Esophagus squamous epithelium (tissue), 5 donors: Measurements from ENCODE around the gene CYP26A1. TPM values are rescaled to one million over a fixed set of nuclear protein-coding genes. Genes with fewer than 3 reads are reported as not detected.

Experiments
- DNase-seq: peaks from one replicate; lab custom pipeline; 2025; lab: John Stamatoyannopoulos, UW
- H3K27ac ChIP-seq, 4 donors: fragments of 200-600 bp; sonication (generic); one replicate each; pipeline ENCODE4 v1.5.1; 2016 to 2019; ENCODE audit warnings: mild to moderate bottlenecking in 1 of 4
- H3K27me3 ChIP-seq, 4 donors: fragments of 200-600 bp; sonication (generic); 1 replicate in 3 of 4; 2 replicates in 1 of 4; pipeline versions ENCODE4 v1.5.1 to v1.6.0; 2017 to 2021; ENCODE audit warnings: antibody characterized with exemption in 1 of 4
- H3K36me3 ChIP-seq, 3 donors: fragments of 200-600 bp; sonication (generic); one replicate each; pipeline ENCODE4 v1.5.1; 2016 to 2019
- H3K4me1 ChIP-seq, 3 donors: fragments of 200-600 bp; sonication (generic); one replicate each; pipeline ENCODE4 v1.5.1; 2017 to 2019
- H3K4me3 ChIP-seq, 4 donors: fragments of 200-600 bp; sonication (generic); 1 replicate in 3 of 4; 2 replicates in 1 of 4; pipeline ENCODE4 v1.5.1; 2016 to 2019; ENCODE audit warnings: mild to moderate bottlenecking in 2 of 4, moderate library complexity in 1 of 4
- H3K9me3 ChIP-seq, 3 donors: fragments of 200-600 bp; sonication (generic); one replicate each; pipeline ENCODE4 v1.5.1; 2016 to 2019
- POLR2A ChIP-seq, 4 donors: fragments of 450-650 bp; IDR thresholded peaks; one replicate each; pipeline ENCODE4 v1.6.1; 2017; ENCODE audit warnings: antibody characterized with exemption in 4 of 4, mild to moderate bottlenecking in 4 of 4, moderate library complexity in 3 of 4
- WGBS, 2 donors: methylation state at CpG; one replicate each; pipeline ENCODE4 v1.1.5; 2018; 5-methylcytosine and 5-hydroxymethylcytosine counted together
- intact Hi-C: fragments of 100-400 bp; cut with DNase I; formaldehyde crosslinking; loops from one replicate; pipeline ENCODE4 v1.15.0; 2022
- total RNA-seq, 4 donors: library from RNA; depleted of rRNA; stranded (reverse); fragments of >200 nt; gene quantifications; one replicate each; pipeline ENCODE4 v1.1.0, GENCODE V29; 2016
- TF ChIP-seq, protein P1 (sequence below), 6 experiments: fragments of 450-650 bp in 4 of 6; fragments of 200-600 bp in 2 of 6; sonication (generic) in 2 of 6; IDR thresholded peaks; one replicate each; pipeline ENCODE4 v1.5.1; 2016 to 2019; ENCODE audit warnings: antibody characterized with exemption in 6 of 6, mild to moderate bottlenecking in 4 of 6, moderate library complexity in 4 of 6
- donor health status: DM: yes; HTN: yes; CAD: no.

The CYP26A1 gene
- total RNA-seq, 4 donors from 2014 or later: not detected

DNA sequence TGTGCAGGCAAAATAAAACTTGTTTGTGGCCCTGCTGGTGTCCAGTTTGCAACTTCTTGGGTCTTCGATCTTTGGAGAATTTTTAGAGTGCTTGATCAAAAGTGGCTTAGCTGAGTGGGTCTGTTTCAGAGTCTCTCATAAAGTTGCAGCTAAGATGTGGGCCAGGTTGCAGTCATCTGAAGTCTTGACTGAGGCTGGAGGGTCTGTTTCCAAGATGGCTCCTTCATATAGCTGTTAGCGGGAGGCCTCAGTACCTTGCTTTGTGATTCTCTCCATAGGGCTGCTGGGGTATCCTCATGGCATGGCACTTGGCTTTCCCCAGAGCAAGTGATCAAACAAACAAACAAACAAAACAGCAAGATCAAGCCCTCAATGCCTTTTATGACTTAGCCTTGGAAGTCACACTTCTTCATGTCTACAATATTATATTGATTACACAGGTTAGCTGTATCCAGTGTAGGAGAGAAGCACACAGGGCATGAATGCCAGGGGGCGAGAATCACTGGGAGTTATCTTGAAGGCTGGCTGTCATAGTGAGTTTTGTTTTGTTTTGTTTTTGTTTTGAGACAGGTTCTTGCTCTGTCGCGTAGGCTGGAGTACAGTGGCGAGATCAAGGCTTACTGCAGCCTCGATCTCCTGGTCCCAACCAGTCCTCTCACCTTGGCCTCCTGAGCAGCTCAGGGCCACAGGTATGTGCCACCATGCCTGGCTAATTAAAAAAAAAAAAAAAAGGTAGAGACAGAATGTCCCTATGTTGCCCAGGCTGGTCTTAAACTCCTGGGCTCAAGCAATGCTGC, 10.2 kb downstream of the CYP26A1 start:
- H3K4me1 ChIP-seq: peaks cover 0 to 9% (median 0%) of the 10 kb centered on the region in 3 donors
- 80 to 85% methylated on average over 5 to 7 of the region's 7 CpGs for WGBS, 2 donors
- intact Hi-C loops: loop anchor here (10.0 kb wide), 1 partner anchor 211 kb away; no protein-coding TSS in a partner anchor
- DNase-seq: no peak
- H3K27me3 ChIP-seq: peaks cover 0 to 43% (median 0%) of the 10 kb centered on the region in 4 donors
- no peak overlapping the region for H3K27ac ChIP-seq
- TF ChIP-seq, protein P1, sequence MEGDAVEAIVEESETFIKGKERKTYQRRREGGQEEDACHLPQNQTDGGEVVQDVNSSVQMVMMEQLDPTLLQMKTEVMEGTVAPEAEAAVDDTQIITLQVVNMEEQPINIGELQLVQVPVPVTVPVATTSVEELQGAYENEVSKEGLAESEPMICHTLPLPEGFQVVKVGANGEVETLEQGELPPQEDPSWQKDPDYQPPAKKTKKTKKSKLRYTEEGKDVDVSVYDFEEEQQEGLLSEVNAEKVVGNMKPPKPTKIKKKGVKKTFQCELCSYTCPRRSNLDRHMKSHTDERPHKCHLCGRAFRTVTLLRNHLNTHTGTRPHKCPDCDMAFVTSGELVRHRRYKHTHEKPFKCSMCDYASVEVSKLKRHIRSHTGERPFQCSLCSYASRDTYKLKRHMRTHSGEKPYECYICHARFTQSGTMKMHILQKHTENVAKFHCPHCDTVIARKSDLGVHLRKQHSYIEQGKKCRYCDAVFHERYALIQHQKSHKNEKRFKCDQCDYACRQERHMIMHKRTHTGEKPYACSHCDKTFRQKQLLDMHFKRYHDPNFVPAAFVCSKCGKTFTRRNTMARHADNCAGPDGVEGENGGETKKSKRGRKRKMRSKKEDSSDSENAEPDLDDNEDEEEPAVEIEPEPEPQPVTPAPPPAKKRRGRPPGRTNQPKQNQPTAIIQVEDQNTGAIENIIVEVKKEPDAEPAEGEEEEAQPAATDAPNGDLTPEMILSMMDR (IDR thresholded peaks at IDR 0.05): no peak
- no peak for TF ChIP-seq POLR2A (IDR thresholded peaks at IDR 0.05)
- no peaks in the 10 kb centered on the region for H3K9me3 ChIP-seq
- H3K36me3 ChIP-seq: no peaks in the 10 kb centered on the region
- H3K4me3 ChIP-seq: no peak overlapping the region

DNA sequence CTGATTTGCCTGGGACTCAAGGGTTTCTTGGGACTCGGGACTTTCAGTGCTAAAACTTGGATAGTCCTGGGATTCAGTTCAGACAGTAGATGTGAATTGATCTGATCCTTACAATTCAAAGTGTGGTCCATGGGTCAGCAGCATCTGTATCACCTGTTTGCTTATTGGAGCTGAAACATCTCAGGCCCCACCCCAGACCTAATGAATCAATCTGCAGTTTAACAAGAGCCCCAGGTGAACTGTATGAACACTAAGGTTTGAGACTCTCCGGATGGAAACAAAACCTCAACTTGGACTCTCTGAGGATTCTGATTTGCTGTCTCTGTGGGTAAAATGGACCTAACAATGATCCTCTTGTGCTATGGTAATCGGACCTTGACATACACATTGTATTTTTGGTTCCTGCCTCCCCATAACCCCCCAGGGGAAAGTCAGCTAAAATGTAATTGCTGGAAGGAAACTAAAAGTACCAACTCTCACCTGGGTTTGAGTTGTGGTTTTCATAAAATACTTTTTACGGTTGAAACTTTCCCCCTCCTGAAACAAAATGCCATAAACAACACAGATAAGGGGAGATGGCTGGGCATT, 11.7 kb downstream of the CYP26A1 start:
- DNase-seq: no peak
- intact Hi-C loops: loop anchor here (10.0 kb wide), 1 partner anchor 209 kb away; no protein-coding TSS in a partner anchor
- Histone ChIP-seq H3K27me3 (peaks cover 0 to 32% (median 0%) of the 10 kb centered on the region in 4 donors), H3K27ac (no peak overlapping the region), H3K9me3 (no peaks in the 10 kb centered on the region), H3K36me3 (no peaks in the 10 kb centered on the region), H3K4me1 (peaks cover 0 to 3% (median 0%) of the 10 kb centered on the region in 3 donors), H3K4me3 (no peak overlapping the region)
- no peak for TF ChIP-seq POLR2A (IDR thresholded peaks at IDR 0.05)
- TF ChIP-seq, protein P1 (IDR thresholded peaks at IDR 0.05): no peak
- 44 to 57% methylated on average over 4 of the region's 4 CpGs for WGBS, 2 donors

DNA sequence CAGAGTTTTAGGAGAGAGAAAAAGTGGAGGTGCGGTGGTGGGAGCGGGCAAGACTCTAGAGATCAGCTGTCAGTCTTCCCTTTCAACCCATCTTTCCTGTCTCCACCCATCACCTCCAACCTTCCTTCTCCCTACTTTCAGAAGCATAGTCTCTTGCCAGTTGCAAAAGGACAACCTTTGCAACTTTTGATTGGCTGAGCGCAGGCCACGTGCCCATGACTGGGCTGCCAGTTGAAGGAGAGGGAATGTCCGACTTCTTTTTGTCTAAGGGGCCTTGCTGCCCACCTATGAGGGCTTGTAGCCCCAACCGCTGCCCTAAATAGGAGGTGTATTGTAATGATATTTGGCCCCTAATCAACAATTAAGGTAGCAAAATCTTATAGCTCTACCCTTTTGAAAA, 12.6 kb downstream of the CYP26A1 start:
- H3K4me1 ChIP-seq: no peaks in the 10 kb centered on the region

DNA sequence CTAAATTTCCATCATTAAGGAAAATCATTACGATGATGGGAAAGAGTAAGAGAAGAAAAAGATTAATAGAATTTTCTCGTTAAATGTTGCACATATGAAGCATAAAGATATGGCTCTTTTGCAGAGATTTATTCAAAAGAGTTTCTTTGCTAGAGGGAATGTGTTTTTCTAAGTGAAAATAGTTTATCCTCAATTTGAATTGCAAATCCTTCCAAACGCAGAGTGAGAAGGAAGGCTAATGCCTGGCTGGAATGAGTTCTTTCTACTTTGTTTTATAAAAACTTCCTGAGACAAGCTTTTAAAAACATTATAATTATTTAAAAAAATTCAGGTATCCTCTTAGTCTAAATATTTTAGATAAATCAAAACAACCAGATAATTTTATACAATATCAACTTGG, 14.2 kb downstream of the CYP26A1 start:
- H3K9me3 ChIP-seq: no peaks in the 10 kb centered on the region

More for the DNA sequence above, 12.6 kb downstream of the CYP26A1 start:
- peaks cover 0 to 23% (median 0%) of the 10 kb centered on the region in 4 donors for H3K27me3 ChIP-seq
- no peak overlapping the region for H3K4me3 ChIP-seq
- no peaks in the 10 kb centered on the region for H3K36me3 ChIP-seq
- no peaks in the 10 kb centered on the region for H3K9me3 ChIP-seq
- no peak for DNase-seq
- no peak for TF ChIP-seq POLR2A (IDR thresholded peaks at IDR 0.05)
- TF ChIP-seq, protein P1 (IDR thresholded peaks at IDR 0.05): no peak
- intact Hi-C loops: loop anchor here (10.0 kb wide), 1 partner anchor 209 kb away; no protein-coding TSS in a partner anchor
- 87 to 92% methylated on average over 6 of the region's 6 CpGs for WGBS, 2 donors
- H3K27ac ChIP-seq: no peak overlapping the region

More for the DNA sequence above, 14.2 kb downstream of the CYP26A1 start:
- H3K4me1 ChIP-seq: no peaks in the 10 kb centered on the region
- no peak overlapping the region for H3K4me3 ChIP-seq
- no peaks in the 10 kb centered on the region for H3K36me3 ChIP-seq
- WGBS, 2 donors: 67 to 80% methylated on average over 3 of the region's 3 CpGs
- TF ChIP-seq, protein P1 (IDR thresholded peaks at IDR 0.05): no peak
- TF ChIP-seq POLR2A (IDR thresholded peaks at IDR 0.05): no peak
- H3K27ac ChIP-seq: no peak overlapping the region
- intact Hi-C loops: loop anchor here (10.0 kb wide), 1 partner anchor 207 kb away; no protein-coding TSS in a partner anchor
- DNase-seq: no peak
- peaks cover 0 to 11% (median 0%) of the 10 kb centered on the region in 4 donors for H3K27me3 ChIP-seq
